ENCODE data around the gene CREB3L1.
A peak's percentile ranks its signal among the peaks of the same experiment; 100 is the strongest.

DNA sequence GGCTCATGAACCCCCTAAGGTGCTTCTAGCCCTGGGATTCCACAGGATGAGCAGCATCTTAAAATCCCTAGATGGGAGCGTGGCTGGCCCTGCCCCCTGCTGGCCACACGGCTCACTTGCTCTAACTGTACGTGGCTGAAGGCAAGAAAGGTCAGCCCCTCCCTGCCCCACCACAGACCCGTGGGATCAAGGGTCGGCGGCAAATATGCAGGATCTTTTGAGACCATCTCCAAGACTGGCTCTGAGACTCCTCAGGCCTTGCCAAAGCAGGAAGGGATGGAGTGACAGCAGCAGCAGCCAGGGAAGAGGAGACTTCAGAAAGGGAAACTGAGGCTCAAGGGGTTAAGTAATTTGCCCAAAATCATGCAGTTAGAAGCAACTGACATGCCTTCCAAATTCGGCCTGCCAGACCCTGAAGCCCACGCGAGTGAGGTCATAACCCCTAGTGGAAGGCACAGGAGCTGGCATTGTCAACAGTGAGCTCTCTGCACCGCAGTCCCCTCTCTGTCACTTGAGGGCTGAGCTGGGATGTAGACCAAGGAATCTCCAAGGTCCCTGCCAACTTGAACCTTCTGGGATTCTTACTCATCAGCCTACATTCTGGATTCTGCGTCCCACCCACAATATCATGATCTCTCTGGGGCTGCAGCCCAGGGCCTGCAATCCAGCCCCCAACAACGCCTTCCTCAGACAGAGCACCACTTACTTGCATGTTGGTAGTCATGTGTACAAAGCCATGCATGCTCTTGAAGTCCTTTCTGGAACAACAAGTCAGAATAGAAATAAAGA is 31.4 kb downstream of the CREB3L1 start:
- TF ChIP-seq POLR2AphosphoS5 (IDR thresholded peaks at IDR 0.05) (no peak), EP300 (IDR thresholded peaks at IDR 0.05) (no peak), POLR2A (IDR thresholded peaks at IDR 0.05) (no peak)
- TF ChIP-seq, protein P1, sequence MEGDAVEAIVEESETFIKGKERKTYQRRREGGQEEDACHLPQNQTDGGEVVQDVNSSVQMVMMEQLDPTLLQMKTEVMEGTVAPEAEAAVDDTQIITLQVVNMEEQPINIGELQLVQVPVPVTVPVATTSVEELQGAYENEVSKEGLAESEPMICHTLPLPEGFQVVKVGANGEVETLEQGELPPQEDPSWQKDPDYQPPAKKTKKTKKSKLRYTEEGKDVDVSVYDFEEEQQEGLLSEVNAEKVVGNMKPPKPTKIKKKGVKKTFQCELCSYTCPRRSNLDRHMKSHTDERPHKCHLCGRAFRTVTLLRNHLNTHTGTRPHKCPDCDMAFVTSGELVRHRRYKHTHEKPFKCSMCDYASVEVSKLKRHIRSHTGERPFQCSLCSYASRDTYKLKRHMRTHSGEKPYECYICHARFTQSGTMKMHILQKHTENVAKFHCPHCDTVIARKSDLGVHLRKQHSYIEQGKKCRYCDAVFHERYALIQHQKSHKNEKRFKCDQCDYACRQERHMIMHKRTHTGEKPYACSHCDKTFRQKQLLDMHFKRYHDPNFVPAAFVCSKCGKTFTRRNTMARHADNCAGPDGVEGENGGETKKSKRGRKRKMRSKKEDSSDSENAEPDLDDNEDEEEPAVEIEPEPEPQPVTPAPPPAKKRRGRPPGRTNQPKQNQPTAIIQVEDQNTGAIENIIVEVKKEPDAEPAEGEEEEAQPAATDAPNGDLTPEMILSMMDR (IDR thresholded peaks at IDR 0.05) = peak; percentile 86 to 93 (median 90)

Data from sigmoid colon (tissue), 4 donors.